ENCODE measurements around the gene AEBP2.
A peak's percentile ranks its signal among the peaks of the same experiment; 100 is the strongest.
"Not testable (repeated sequence)": the region's sequence is repeated elsewhere in the genome, so short reads cannot be mapped to it uniquely, and the experiment has no call there.

AEBP2 gene, protein sequence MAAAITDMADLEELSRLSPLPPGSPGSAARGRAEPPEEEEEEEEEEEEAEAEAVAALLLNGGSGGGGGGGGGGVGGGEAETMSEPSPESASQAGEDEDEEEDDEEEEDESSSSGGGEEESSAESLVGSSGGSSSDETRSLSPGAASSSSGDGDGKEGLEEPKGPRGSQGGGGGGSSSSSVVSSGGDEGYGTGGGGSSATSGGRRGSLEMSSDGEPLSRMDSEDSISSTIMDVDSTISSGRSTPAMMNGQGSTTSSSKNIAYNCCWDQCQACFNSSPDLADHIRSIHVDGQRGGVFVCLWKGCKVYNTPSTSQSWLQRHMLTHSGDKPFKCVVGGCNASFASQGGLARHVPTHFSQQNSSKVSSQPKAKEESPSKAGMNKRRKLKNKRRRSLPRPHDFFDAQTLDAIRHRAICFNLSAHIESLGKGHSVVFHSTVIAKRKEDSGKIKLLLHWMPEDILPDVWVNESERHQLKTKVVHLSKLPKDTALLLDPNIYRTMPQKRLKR

GRCh38 chr12:19439059-19440018 lies at the start of gene AEBP2:
Gene AEBP2 (plus strand): TSS chr12:19439492. CDS start chr12:19439700, 208 bp downstream.
- DNase-seq (ENCODE audit: insufficient read length, low spot score) (peak; percentile 78), FAIRE-seq (no peak)
- TF ChIP-seq CTCF (IDR thresholded peaks at IDR 0.05; ENCODE audit: insufficient read depth, missing control alignments), result no peak

DNA sequence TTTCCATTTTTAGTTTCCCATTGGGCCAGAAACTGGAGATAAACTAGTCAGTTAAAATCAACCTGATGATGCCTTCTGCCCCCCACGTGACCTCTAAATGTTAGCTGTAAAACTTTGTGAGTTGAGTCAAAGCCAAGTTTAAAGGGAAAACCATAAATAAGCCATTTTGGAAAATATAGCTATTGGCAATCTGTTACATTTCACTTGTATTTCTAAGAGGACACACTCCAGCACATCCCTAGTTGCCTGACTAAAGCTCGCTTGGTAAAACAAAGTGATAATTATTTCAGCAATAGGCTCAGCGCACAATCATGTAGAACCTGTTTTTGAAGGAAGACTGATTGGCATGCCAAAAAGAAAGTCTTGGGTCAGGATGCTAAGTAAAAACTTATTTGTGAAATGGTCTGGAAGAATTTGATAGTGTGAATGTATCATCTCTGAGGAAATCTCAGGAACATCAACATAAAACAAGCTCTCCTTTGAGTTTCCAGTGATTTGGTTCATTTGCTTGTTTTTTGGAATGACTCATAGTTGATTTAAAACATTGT lies 49.2 kb upstream of the AEBP2 start:
- no peak for DNase-seq (ENCODE audit: insufficient read length, low spot score)

GRCh38 chr12:19392644-19393043 lies 46.6 kb upstream of the AEBP2 start:
- not testable (repeated sequence) for FAIRE-seq; DNase-seq (ENCODE audit: insufficient read length, low spot score)

More for the DNA sequence above, 49.2 kb upstream of the AEBP2 start:
- no peak for FAIRE-seq
- TF ChIP-seq CTCF (IDR thresholded peaks at IDR 0.05; ENCODE audit: insufficient read depth, missing control alignments), result no peak

- DNase-seq (ENCODE audit: insufficient read length, low spot score) (no peak), FAIRE-seq (no peak)
- no peak for TF ChIP-seq CTCF (IDR thresholded peaks at IDR 0.05; ENCODE audit: insufficient read depth, missing control alignments)
Measured at GRCh38 chr12:19394385-19394784, 44.9 kb upstream of the AEBP2 start.

DNA sequence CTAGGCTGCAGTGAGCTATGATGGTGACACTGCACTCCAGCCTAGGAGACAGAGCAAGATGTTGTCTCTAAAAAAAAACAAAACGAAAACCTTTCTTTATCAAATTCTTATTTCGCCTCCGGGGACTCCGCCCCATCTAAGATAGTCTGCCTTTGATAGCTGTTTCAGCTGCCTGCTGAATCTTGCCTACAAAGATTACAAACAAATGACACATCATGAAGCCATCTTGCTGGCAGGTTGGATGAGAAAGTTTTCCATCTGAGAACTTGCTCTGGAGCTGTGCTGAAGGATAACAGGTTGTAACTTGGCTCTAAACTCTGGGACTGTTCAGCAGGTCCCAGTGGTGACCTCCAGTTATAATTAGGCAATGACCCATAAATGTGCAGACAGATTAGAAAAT lies 41.8 kb upstream of the AEBP2 start:
- DNase-seq (ENCODE audit: insufficient read length, low spot score) (no peak), FAIRE-seq (no peak)
- no peak for TF ChIP-seq CTCF (IDR thresholded peaks at IDR 0.05; ENCODE audit: insufficient read depth, missing control alignments)

DNA sequence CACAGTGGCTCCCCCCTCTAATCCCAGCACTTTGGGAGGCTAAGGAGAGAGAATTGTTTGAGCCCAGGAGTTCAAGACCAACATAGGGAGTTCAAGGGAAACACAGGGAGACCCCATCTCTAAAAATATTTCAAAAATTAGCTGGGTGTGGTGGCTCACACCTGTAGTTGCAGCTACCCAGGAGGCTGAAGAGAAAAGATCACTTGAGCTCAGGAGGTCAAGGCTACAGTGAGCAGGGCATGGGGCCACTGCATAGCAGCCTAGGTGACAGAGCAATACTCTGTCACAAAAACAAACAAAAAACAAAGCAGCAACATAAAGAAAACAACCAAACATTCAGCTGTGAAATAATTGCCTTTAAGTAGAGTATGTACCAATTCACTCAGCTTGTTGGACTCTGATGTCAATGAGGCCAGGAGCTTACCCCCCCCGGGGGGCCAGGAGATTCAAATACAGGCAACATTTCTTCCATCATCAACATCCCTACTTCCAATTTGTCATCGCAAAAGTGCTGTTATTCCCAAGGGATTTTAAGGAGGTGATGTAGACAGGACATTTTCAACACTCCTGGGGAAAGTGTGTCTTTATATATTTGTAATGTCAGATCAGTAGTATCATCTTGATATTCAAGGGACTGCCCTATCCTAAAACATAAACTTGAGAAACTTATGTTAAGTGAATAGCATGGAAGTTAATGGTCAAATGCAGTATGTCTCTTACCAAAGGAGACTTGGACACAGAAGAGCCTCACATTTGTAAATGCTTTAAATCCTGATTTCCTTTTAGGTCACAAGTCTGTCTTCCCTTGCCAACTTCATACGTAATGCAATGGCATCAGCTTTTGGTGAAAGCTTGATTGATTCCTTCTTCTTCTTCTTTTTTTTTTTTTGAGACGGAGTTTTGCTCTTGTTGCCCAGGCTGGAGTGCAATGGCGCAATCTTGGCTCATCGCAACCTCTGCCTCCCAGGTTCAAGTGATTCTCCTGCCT lies 40.6 kb upstream of the AEBP2 start:
- FAIRE-seq (no peak), DNase-seq (ENCODE audit: insufficient read length, low spot score) (no peak)
- TF ChIP-seq CTCF (IDR thresholded peaks at IDR 0.05; ENCODE audit: insufficient read depth, missing control alignments), result no peak

DNA sequence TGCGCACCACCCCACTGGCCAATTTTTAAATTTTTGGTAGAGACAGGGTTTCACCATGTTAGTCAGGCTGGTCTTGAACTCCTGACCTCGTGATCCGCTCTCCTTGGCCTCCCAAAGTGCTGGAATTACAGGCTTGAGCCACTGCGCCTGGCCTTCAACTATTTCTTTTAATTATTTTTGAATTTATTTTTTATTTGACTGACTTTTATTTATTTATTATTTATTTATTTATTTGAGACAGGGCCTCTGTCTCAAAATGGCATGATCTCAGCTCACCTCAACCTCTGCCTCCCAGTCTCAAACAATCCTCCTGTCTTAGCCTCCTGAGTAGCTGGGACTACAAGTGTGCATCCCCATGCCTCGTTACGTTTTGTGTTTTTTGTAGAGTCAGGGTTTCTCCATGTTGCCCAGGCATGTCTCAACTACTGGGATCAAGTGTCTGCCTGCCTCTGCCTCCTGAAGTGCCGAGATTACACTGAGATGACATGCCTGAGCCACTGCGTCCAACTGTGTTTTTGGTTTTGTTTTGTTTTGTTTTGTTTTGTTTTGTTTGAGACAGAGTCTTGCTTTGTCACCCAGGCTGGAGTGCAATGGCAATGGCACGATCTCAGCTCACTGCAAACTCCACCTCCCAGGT lies 38.5 kb upstream of the AEBP2 start:
- DNase-seq (ENCODE audit: insufficient read length, low spot score); FAIRE-seq: not testable (repeated sequence)
